Body of pancreas (tissue), 4 donors: Measurements from ENCODE around the gene ETHE1.

ENCODE experiments used
- CTCF ChIP-seq, 7 experiments: fragments of 450-650 bp in 4 of 7; fragments of 200-600 bp in 3 of 7; sonication (generic) in 3 of 7; IDR thresholded peaks; one replicate each; pipeline ENCODE4 v1.5.1; 2016 to 2019; ENCODE audit warnings: antibody characterized with exemption in 7 of 7
- POLR2A ChIP-seq, 3 donors: fragments of 450-650 bp; IDR thresholded peaks; one replicate each; pipeline ENCODE4 v1.6.1; 2016; ENCODE audit warnings: antibody characterized with exemption in 3 of 3, mild to moderate bottlenecking in 2 of 3

GRCh38 chr19:43501661-43502418, 25.2 kb downstream of the ETHE1 start:
- TF ChIP-seq CTCF (IDR thresholded peaks at IDR 0.05) (no peak), POLR2A (IDR thresholded peaks at IDR 0.05) (no peak)
